Activated CD8-positive, alpha-beta memory T cell treated with anti-CD3 and anti-CD28 coated beads, Interleukin-2, amount 50 U/mL, for 1 hour (primary cell): ENCODE results near the gene GRM1.

Source experiments
- DNase-seq: peaks from one replicate; pipeline ENCODE4 v3.0.0-alpha.2; 2020; ENCODE audit errors: extremely low read depth

The GRM1 gene

DNA sequence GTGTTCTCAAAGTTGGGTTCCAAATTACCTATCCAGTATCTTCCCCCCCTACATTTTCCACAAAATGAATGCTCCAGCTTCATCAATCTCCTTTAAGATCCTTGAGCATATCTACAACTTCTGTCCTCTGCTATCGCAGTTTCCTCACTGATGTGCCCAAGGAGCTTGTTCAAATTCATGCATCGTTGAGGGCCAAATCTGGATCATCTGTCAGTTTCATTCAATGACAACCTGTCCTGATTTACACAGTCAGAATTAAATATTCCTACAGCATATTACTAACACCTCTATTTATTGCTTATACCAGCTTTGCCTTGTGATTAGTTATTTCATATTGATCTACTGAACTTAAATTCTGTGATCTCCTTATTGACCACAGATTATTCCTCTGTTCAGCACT lies 68.7 kb downstream of the GRM1 start:
- no peak for DNase-seq

GRCh38 chr6:146100776-146101175 lies 71.9 kb downstream of the GRM1 start:
- DNase-seq = no peak

- no peak for DNase-seq
These were observed 74.7 kb downstream of the GRM1 start for GRCh38 chr6:146103416-146104072.

GRCh38 chr6:146106532-146106931 lies 77.7 kb downstream of the GRM1 start:
- DNase-seq = no peak

GRCh38 chr6:146110990-146111389 lies 82.1 kb downstream of the GRM1 start:
- no peak for DNase-seq

DNA sequence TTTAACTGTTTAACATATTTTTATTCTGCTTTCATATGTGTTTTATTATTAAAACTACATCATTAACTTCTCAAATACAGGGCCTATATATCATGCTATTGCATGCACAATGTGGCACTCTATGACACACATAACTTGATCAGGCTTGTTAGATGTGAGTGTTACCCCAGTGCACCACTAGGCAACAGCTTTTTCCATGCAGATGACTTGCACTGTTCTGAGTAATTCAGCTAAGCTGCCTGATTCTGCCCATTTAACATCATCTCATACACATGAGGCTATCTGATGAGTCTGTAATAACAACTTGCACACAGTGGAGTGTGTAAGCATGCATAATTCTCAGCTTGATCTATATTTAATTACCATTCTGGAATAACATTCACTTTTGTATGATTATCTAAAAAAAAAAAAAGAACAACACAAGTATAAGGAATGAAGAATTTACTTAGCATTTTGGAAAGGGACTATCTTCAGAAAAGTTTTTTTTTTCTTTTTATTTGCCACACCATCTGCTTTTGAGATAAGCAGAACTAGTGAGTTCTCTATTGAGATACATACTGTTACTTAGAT lies 83.1 kb downstream of the GRM1 start:
- DNase-seq = no peak

- DNase-seq = no peak
These were observed 84.3 kb downstream of the GRM1 start for GRCh38 chr6:146113084-146113623.

DNA sequence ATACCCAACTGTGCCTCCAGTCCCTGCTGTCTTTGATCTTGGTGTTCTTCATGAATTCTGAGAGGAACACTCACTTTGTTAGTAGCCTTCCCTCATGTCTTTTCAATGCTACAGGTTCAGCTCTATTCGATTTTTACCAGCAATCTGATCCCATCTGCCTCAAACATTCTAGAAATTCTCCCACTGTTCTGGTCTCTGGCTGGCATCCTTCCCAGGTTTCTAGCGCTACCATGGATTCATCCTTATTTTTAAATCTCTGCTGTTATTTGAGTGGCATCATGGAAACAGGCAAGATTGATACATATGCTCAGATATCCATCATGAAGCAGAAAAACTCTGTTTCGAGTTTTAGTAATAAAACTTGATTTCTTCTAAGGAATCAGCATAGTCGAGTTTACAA lies 94.8 kb downstream of the GRM1 start:
- no peak for DNase-seq

DNA sequence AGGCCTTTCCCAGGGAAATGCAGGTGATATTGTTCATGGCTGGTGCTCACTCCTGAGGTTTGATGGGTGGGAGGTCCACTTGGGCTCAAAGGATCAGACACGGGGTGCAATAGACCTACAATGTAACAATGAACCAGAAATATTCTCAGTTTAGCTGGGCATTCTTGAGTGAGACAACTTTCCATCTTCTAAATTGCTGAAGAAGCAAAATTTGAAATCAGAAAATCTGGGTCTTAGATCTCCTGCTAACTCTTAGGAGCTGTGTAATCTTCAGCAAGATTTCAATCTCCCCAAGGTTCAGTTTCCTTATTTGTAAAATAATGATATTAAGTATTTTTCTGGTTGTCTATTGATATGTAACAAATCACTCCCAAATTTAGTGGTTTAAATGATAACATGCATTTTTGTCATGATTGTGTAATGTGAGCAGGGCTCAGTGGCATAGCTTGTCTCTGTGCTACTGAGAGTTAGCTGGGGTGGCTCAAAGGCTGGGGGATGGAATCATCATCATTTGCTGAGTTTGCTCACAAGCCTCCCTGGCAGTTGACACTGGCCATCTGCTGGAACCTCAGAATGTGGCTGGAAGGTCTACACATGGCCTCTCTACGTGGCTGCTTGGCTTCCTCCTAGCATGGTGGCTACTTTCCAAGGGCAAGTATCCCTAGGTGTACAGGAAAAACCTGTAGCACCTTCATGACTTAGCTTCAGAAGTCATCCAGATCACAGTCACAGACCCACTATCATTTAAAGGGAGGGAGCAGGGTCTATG lies 98.8 kb downstream of the GRM1 start:
- no peak for DNase-seq

- no peak for DNase-seq
These were observed 105.0 kb downstream of the GRM1 start for GRCh38 chr6:146133866-146134265.

- no peak for DNase-seq
These were observed 106.3 kb downstream of the GRM1 start for GRCh38 chr6:146135167-146135566.

DNA sequence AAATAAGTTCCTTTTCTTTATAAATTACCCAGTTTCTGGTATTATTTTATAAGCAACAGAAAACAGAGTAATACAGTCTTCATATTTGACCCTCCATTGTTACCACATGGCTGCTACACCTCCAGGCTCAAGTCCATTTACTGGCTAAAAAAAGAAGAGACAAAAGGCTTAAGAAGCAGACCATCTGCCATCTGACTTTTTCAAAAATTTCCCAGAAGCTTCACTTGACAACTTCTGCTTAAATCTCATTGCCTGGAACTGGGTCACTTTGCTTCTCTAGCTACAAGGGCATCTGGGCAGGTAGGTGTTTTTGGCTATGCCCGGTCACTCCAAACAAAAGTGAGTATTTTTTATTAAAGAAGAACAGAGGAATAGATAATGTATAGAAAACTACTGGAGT lies 118.0 kb downstream of the GRM1 start:
- DNase-seq = no peak

GRCh38 chr6:146149770-146150169 lies 120.9 kb downstream of the GRM1 start:
- no peak for DNase-seq

DNA sequence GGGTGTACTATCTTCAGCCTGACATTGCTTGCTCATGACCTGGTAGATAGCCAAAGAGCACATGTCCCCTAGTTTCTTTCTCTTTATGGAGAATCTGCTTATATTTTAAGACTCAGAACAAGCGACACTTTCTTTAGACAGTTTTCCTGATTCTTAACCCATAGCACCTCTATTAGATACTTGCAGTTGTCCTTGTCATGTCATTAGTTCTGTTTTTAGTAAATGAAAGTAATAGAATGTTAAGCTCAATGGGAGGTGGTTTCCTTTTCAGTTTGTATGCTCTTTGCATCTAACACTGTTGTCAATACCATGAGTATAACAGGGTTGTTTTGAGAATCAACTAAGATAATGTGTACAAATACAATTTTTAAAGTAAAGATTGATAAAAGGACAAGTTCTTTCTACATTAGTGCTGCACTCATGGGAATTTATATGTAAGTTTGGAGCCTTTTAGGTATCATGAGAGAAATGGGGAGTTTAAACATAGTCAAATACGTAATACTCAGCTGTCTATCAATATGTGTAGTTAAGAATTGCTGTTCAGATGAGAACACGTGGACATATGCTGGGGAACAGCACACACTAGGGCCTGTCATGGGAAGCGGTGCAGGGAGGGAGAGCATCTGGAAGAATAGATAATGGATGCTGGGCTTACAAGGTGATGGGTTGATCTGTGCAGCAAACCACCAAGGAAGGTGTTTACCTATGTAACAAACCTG lies 124.3 kb downstream of the GRM1 start:
- DNase-seq = no peak

GRCh38 chr6:146154197-146154596 lies 125.3 kb downstream of the GRM1 start:
- DNase-seq = no peak

DNA sequence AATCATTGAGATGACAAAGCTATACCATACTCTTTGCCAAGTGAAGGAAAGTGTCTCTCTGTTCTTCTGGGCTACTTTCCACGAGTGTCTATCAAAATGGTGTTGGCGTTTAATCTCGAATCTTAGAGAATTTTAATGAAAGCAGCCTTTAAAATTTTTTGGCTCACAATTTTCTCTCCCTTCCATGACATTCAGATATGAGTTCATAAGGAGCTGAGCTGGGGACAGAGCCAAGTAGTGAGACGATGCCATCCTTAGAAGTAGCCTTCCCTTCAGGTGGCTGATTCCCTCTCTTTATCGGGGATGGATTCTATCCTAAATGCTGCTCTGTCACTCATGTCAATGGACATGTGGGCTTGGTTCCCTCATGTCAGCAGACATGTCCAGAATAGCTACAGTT lies 132.8 kb downstream of the GRM1 start:
- DNase-seq = no peak

GRCh38 chr6:146169872-146170271 lies 141.0 kb downstream of the GRM1 start:
- no peak for DNase-seq

- no peak for DNase-seq
These were observed 148.9 kb downstream of the GRM1 start for GRCh38 chr6:146177785-146178184.

- DNase-seq = no peak
These were observed 155.0 kb downstream of the GRM1 start for GRCh38 chr6:146183831-146184230.

- no peak for DNase-seq
These were observed 155.8 kb downstream of the GRM1 start for GRCh38 chr6:146184701-146185100.

GRCh38 chr6:146189131-146189530 lies 160.3 kb downstream of the GRM1 start:
- DNase-seq = no peak

- no peak for DNase-seq
These were observed 161.7 kb downstream of the GRM1 start for GRCh38 chr6:146190581-146190980.
